Fibroblast of skin of right biceps (primary cell): Measurements from ENCODE around the gene RAMACL.
A peak's percentile ranks its signal among the peaks of the same experiment; 100 is the strongest.

ENCODE experiments used
- DNase-seq: peaks from one replicate; pipeline ENCODE4 v3.0.0-alpha.2; 2013

Gene RAMACL

GRCh38 chr6:166573511-166574216 lies 12.8 kb downstream of the RAMACL start:
- no peak for DNase-seq

- peak; percentile 44 for DNase-seq
These were observed 13.9 kb downstream of the RAMACL start for GRCh38 chr6:166572370-166573261.

GRCh38 chr6:166570929-166571713 lies 15.4 kb downstream of the RAMACL start:
- no peak for DNase-seq

- DNase-seq = no peak
These were observed 17.3 kb downstream of the RAMACL start for GRCh38 chr6:166569206-166569605.

- DNase-seq = no peak
These were observed 18.7 kb downstream of the RAMACL start for GRCh38 chr6:166567813-166568212.

- DNase-seq = peak; percentile 98
These were observed 19.4 kb downstream of the RAMACL start for GRCh38 chr6:166567107-166567506.

GRCh38 chr6:166566026-166567011 lies 20.2 kb downstream of the RAMACL start:
- DNase-seq = no peak

GRCh38 chr6:166565084-166565967 lies 21.2 kb downstream of the RAMACL start:
- DNase-seq = peak; percentile 67

GRCh38 chr6:166563805-166564204 lies 22.7 kb downstream of the RAMACL start:
- DNase-seq = no peak

GRCh38 chr6:166563200-166563599 lies 23.3 kb downstream of the RAMACL start:
- no peak for DNase-seq

- no peak for DNase-seq
These were observed 23.8 kb downstream of the RAMACL start for GRCh38 chr6:166562726-166563125.

- DNase-seq = peak; percentile 47
These were observed 24.6 kb downstream of the RAMACL start for GRCh38 chr6:166561771-166562359.

- DNase-seq = no peak
These were observed 26.3 kb downstream of the RAMACL start for GRCh38 chr6:166560222-166560621.

- DNase-seq = no peak
These were observed 26.8 kb downstream of the RAMACL start for GRCh38 chr6:166559662-166560061.

GRCh38 chr6:166559211-166559610 lies 27.3 kb downstream of the RAMACL start:
- DNase-seq = peak; percentile 65

- DNase-seq = no peak
These were observed 28.1 kb downstream of the RAMACL start for GRCh38 chr6:166558156-166559005.

GRCh38 chr6:166556863-166557322 lies 29.6 kb downstream of the RAMACL start:
- no peak for DNase-seq

- no peak for DNase-seq
These were observed 30.1 kb downstream of the RAMACL start for GRCh38 chr6:166556336-166556735.

GRCh38 chr6:166555086-166555485 lies 31.4 kb downstream of the RAMACL start:
- DNase-seq = no peak
